DMS153 treated with DMSO at 0.1 percent for 48 hours (cell line): ENCODE results near the gene KIAA0319L.
"Not testable (repeated sequence)": the region's sequence is repeated elsewhere in the genome, so short reads cannot be mapped to it uniquely, and the experiment has no call there.

Experiments used
- DNase-seq: peaks from one replicate; lab custom pipeline; 2025; ENCODE audit not compliant: unreplicated experiment; lab: John Stamatoyannopoulos, UW

The KIAA0319L gene

DNA sequence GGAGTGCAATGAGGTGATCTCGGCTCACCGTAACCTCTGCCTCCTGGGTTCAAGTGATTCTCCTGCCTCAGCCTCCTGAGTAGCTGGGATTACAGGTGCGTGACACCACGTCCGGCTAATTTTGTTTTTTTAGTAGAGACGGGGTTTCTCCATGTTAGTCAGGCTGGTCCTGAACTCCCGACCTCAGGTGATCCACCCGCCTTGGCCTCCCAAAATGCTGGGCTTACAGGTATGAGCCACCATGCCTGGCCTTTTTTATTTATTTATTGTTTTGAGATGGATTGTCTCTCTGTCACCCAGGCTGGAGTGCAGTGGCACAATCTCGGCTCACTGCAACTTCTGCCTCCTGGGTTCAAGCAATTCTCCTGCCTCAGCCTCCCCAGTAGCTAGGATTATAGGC lies 24.4 kb upstream of the KIAA0319L start:
- not testable (repeated sequence) for DNase-seq

- no peak for DNase-seq
Observed at GRCh38 chr1:35580949-35581388, 23.8 kb upstream of the KIAA0319L start.

DNA sequence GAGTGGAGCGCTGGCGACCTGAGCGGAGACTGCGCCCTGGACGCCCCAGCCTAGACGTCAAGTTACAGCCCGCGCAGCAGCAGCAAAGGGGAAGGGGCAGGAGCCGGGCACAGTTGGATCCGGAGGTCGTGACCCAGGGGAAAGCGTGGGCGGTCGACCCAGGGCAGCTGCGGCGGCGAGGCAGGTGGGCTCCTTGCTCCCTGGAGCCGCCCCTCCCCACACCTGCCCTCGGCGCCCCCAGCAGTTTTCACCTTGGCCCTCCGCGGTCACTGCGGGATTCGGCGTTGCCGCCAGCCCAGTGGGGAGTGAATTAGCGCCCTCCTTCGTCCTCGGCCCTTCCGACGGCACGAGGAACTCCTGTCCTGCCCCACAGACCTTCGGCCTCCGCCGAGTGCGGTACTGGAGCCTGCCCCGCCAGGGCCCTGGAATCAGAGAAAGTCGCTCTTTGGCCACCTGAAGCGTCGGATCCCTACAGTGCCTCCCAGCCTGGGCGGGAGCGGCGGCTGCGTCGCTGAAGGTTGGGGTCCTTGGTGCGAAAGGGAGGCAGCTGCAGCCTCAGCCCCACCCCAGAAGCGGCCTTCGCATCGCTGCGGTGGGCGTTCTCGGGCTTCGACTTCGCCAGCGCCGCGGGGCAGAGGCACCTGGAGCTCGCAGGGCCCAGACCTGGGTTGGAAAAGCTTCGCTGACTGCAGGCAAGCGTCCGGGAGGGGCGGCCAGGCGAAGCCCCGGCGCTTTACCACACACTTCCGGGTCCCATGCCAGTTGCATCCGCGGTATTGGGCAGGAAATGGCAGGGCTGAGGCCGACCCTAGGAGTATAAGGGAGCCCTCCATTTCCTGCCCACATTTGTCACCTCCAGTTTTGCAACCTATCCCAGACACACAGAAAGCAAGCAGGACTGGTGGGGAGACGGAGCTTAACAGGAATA lies 20.1 kb upstream of the KIAA0319L start:
- DNase-seq: no peak

- DNase-seq: not testable (repeated sequence)
Observed at GRCh38 chr1:35576766-35577070, 19.5 kb upstream of the KIAA0319L start.

- no peak for DNase-seq
Observed at GRCh38 chr1:35576061-35576765, 19.0 kb upstream of the KIAA0319L start.

DNA sequence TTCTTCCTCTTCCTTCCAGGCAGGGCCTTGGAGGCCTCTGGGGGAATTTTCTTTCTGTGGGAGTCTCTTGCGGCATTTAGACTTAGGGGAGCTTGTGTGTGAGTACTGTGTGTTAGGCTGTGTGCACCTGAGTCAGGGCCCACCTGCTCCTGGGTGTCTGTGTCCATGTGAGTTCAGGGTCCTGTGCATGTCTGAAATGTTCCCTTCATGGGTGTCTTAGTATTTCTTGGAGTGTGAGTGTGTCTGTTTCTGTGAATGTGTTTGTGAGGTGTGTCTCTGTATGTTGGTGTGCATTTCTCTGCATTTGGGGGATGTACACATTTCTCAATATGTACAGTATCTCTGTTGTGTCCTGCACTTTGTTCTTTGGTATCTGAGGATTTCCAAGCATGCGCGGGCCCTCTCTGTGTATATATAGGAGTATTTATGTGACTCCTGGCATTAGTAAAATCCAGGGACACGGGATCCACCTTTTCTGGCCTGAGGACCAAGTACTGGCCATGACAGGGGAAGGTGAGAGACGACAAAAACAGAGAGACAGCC lies 18.3 kb upstream of the KIAA0319L start:
- DNase-seq: no peak

DNA sequence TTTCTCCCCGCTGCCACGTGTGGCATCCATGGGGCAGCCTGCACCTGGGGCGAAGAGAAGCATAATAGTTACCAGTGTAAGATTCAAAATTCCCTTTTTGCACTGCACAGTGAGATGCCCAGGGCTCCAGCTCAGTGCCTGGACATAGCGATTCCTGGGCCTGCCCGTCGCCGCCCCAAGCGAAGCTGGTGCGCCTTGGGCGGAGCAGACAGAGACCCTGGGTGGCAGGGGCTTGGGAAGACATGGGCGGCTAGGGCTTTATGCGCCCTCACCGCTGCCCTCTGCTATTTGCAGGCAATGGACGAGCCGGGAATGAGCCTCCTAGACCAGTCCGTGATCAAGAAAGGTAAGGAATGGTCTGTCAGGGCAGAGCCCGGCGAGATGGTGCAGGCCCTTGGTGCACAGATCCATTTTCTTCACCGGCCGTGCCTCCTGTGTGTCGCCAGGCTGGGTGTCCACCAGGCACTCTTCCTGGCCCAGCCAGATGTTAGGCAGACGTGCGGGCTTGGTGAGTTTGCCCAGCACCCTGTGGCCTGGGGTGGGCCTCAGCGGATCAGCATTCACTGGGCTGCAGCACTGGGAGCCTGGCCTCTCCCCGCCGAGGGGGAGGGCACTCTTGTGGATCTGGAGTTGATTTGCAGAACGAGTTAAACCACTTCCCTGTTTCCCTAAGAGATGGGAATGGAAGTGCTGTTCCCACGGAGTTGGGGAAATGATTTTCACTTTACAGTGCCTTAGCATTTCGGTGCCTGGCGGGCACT lies 17.6 kb upstream of the KIAA0319L start:
- no peak for DNase-seq

DNA sequence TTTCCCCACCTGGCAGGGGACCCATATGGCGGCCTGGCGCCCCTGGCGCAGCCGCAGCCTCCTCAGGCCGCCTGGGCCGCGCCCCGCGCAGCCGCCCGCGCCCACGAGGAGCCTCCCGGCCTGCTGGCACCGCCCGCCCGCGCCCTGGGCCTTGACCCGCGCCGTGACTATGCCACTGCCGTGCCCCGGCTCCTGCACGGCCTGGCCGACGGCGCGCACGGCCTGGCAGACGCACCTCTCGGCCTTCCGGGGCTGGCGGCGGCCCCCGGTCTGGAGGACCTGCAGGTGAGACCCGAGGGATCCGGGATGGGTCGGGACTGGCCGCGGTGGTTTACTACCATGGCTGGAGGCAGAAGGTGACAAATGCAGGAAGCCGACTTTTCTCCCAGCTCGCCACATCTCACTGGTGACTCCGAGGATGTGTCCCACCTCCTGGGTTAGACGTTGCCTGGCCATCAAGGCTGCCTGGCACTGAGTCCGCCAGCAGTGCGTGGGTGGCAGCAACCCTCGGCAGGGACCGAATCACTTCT lies 17.0 kb upstream of the KIAA0319L start:
- no peak for DNase-seq

- peak; percentile 47 for DNase-seq
Observed at GRCh38 chr1:35573198-35574124, 16.3 kb upstream of the KIAA0319L start, which contains the start of gene TFAP2E. Gene TFAP2E (plus strand): TSS chr1:35573314. CDS start chr1:35573578, 264 bp downstream.

DNA sequence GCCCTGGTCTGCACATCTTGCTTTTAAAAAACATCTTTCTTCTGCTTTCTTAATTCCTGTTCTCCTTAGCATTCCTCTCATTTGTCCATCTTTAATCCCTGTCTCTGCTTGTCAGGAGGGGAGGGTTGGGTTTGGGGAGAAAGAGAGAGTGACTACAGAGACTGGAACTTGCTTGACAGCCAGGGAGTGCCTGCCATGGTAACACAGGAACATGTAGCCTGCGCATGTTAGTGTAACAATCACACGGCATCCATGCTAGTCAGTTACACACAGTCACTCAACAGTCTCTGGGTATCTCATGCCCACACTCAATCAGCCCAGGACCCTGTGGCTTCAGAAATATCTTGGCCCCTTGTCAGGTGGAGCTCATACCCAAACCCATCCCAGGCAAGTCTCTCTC lies 15.1 kb upstream of the KIAA0319L start:
- no peak for DNase-seq

GRCh38 chr1:35571263-35571662 lies 14.1 kb upstream of the KIAA0319L start:
- DNase-seq: no peak

DNA sequence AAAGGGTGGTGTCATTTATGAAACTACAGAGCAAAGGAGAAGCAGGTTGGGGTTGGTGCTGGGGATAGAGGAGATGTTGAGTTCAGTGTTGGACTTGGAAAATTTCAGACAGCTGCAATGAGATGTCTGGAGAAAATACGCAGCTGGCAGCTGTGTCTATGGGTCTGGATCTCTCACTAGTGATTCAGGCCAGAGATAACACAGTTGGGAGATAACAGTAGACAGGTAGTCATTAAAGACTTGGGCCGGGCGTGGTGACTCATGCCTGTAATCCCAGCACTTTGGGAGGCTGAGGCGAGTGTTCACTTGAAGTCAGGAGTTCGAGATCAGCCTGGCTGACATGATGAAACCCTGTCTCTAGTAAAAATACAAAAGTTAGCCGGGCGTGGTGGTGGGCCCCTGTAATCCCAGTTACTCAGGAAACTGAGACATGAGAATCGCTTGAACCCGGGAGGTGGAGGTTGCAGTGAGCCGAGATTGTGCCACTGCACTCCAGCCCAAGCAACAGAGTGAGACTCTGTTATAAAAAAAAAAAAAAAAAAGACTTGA lies 13.5 kb upstream of the KIAA0319L start:
- no peak for DNase-seq

DNA sequence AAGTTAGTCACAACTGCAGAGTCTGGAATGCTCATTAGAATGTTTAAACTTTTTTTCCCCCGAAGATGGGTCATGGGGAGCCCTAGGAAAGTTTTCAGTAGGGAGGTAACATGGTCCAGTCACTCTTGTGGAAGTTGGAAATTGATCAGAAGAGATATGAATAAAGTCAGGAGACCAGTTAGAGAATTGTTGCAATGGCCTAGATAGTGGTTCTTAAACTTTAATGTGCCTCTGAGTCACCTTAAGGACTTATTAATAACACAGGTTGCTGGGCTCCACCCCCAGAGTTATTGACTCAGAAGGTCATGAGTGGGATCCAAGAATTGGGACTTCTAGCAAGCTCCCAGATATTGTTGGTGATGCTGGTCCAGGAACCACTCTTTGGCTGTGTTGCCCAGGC lies 12.7 kb upstream of the KIAA0319L start:
- DNase-seq: no peak

DNA sequence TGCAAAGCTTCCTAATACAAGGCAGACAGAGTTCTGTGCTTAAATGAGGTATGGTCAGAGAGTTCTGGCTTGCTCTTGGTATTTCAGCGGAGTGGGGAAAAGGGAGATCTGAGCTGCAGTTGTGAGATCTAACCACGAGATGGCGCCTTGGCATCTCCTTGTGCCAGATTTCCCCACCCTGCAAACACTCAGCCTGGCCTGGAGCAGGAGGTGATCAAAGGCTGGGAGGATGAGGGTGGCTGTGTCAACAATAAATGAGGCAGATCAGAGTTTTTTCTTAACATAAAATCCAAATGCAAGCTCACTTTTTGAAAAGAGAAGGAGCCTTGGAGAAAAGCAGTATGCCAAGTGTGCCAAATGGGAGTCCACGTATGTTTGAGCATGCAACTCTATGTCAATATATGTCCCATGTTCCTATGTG lies 11.8 kb upstream of the KIAA0319L start:
- peak; percentile 79 for DNase-seq

- DNase-seq: no peak
Observed at GRCh38 chr1:35567947-35568558, 10.8 kb upstream of the KIAA0319L start.

DNA sequence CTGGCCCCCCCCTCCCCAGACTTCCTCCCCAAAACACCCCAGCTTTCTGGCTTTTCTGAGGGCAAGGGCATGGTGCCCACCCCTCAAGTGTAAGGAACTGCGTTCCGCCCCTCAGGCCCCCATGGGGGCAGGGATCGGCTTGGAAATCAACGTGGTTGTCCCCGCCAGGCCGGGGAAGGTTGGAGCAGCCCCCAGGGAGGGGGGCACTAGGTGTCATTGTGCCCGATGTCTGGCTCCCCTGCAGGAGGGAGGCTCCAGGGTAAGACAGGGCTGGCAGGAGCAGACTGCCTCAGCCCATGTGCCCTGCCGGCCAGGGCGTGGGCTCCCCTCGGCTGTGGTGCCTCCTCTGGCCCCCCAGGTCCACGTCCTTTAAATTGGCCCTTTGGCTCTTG lies 8.5 kb upstream of the KIAA0319L start:
- DNase-seq: no peak

DNA sequence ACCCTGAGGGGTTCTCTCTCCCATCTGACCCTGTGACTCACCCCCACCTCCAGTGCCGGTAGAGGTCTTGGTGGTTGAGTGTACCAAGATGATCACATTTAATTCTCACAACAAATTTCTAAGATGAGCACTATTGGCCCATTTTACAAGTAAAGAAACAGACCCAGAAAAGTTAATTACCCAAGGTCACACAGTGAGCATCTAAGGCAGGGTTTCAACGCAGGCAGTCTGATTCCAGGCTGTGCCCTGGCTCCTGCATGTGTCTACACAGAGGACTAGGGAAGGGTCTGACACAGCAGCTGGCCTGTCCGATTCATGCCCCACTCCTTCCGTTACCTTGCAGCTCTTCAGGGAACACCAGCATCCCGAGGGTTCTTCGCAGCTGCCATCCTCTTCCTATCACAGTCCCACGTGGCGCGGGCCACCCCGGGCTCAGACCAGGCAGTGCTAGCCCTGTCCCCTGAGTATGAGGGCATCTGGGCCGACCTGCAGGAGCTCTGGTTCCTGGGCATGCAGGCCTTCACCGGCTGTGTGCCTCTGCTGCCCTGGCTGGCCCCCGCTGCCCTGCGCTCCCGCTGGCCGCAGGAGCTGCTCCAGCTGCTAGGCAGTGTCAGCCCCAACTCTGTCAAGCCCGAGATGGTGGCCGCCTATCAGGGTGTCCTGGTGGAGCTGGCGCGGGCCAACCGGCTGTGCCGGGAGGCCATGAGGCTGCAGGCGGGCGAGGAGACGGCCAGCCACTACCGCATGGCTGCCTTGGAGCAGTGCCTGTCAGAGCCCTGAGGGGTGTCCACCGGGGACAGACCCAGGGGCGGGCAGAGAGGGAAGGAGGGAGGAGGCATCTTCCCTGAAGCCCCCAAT lies 7.9 kb upstream of the KIAA0319L start:
- DNase-seq: no peak
